WTC11 (cell line): ENCODE data around the gene SPEM3. TPM values are rescaled to one million over a fixed set of nuclear protein-coding genes. Genes with fewer than 3 reads are reported as not detected.

Experiments used
- ATAC-seq: fragments of 200-7000 bp; cut with Tn5 transposase; 2 replicates; pipeline ENCODE4 v1.10.0; 2021; ENCODE audit warnings: mild to moderate bottlenecking, moderate library complexity
- CTCF ChIA-PET: fragments of 300-600 bp; sonication (Branson Sonifier 250); formaldehyde crosslinking; loops from one replicate; lab custom pipeline; 2021; ENCODE audit warnings: antibody characterized with exemption; lab: Charles Lee
- POLR2A ChIA-PET: fragments of 350-600 bp; sonication (Branson Sonifier 250); formaldehyde crosslinking; loops from one replicate; lab custom pipeline; 2021; ENCODE audit warnings: antibody characterized with exemption; lab: Charles Lee
- DNase-seq: peaks from one replicate; pipeline ENCODE4 v3.0.0; 2021; ENCODE audit warnings: low spot score
- H3K27ac Mint-ChIP-seq: 2 replicates; pipeline ENCODE4 v1.8.0; 2021; ENCODE audit warnings: mixed read lengths
- H3K27me3 Mint-ChIP-seq: 2 replicates; pipeline ENCODE4 v1.8.0; 2021; ENCODE audit warnings: low read depth, mild to moderate bottlenecking, moderate library complexity, mixed read lengths
- H3K36me3 Mint-ChIP-seq: 2 replicates; pipeline ENCODE4 v1.8.0; 2021; ENCODE audit warnings: mixed read lengths
- H3K4me1 Mint-ChIP-seq: 2 replicates; pipeline ENCODE4 v1.8.0; 2022; ENCODE audit warnings: mixed read lengths
- H3K4me3 Mint-ChIP-seq: 2 replicates; pipeline ENCODE4 v1.8.0; 2021; ENCODE audit warnings: mild to moderate bottlenecking, moderate library complexity, mixed read lengths
- H3K9me3 Mint-ChIP-seq: 2 replicates; pipeline ENCODE4 v1.8.0; 2021; ENCODE audit warnings: mixed read lengths
- CDX4 ChIP-seq: fragments of 250-450 bp; sonication (Bioruptor Pico); IDR thresholded peaks from 2 replicates; pipeline ENCODE4 v1.9.0; 2021; ENCODE audit warnings: moderate library complexity, mild to moderate bottlenecking, inconsistent platforms, borderline replicate concordance
- GRHL2 ChIP-seq: fragments of 250-450 bp; sonication (Bioruptor Pico); IDR thresholded peaks from 2 replicates; pipeline ENCODE4 v1.8.0; 2022; ENCODE audit warnings: mild to moderate bottlenecking, moderate library complexity; ENCODE audit not compliant: insufficient replicate concordance, severe bottlenecking
- TEAD1 ChIP-seq: sonication (generic); formaldehyde crosslinking; IDR thresholded peaks from 2 replicates; pipeline ENCODE4 v1.8.0; 2022; ENCODE audit warnings: mild to moderate bottlenecking, missing genetic modification reagents
- TP53 ChIP-seq: sonication (generic); formaldehyde crosslinking; IDR thresholded peaks from 2 replicates; pipeline ENCODE4 v1.8.1; 2023; ENCODE audit warnings: mild to moderate bottlenecking, missing genetic modification reagents
- USF1 ChIP-seq: sonication (generic); formaldehyde crosslinking; IDR thresholded peaks from 2 replicates; pipeline ENCODE4 v1.8.0; 2022; ENCODE audit warnings: mild to moderate bottlenecking, missing genetic modification reagents
- ZBTB21 ChIP-seq: sonication (generic); formaldehyde crosslinking; IDR thresholded peaks from 2 replicates; pipeline ENCODE4 v1.8.1; 2023; ENCODE audit warnings: mild to moderate bottlenecking, missing genetic modification reagents, borderline replicate concordance
- ZNF121 ChIP-seq: sonication (generic); formaldehyde crosslinking; IDR thresholded peaks from 2 replicates; pipeline ENCODE4 v1.8.0; 2023; ENCODE audit warnings: missing genetic modification reagents
- ZNF263 ChIP-seq: sonication (generic); formaldehyde crosslinking; IDR thresholded peaks from 2 replicates; pipeline ENCODE4 v1.8.1; 2022; ENCODE audit warnings: low read depth, mild to moderate bottlenecking, moderate library complexity, missing genetic modification reagents
- ZNF423 ChIP-seq: fragments of 250-450 bp; sonication (Bioruptor Pico); IDR thresholded peaks from 2 replicates; pipeline ENCODE4 v2.1.2; 2022; ENCODE audit warnings: mild to moderate bottlenecking, moderate library complexity
- ZNF532 ChIP-seq: fragments of 250-450 bp; sonication (Bioruptor Pico); IDR thresholded peaks from 2 replicates; pipeline ENCODE4 v1.9.0; 2021; ENCODE audit warnings: mild to moderate bottlenecking, borderline replicate concordance
- ZNF671 ChIP-seq: fragments of 250-450 bp; sonication (Bioruptor Pico); IDR thresholded peaks from 2 replicates; pipeline ENCODE4 v1.8.0; 2021; ENCODE audit warnings: mild to moderate bottlenecking
- total RNA-seq: library from RNA; stranded (reverse); gene quantifications from 3 replicates; pipeline ENCODE4 v1.2.3, GENCODE V29; 2021
- TF ChIP-seq, protein P1 (sequence below): sonication (generic); formaldehyde crosslinking; IDR thresholded peaks from 2 replicates; pipeline ENCODE4 v1.8.1; 2023; ENCODE audit warnings: mild to moderate bottlenecking, moderate library complexity, missing genetic modification reagents
- TF ChIP-seq, protein P2 (sequence below): fragments of 200-600 bp; IDR thresholded peaks from 2 replicates; pipeline ENCODE4 v1.8.0; 2022; ENCODE audit warnings: antibody characterized with exemption

The SPEM3 gene
- total RNA-seq, 1 experiment from 2014 or later = not detected

GRCh38 chr17:7380855-7381683 is 47.6 kb upstream of the SPEM3 start, which contains the start of gene TNK1 (continued):
- TF ChIP-seq, protein P1, sequence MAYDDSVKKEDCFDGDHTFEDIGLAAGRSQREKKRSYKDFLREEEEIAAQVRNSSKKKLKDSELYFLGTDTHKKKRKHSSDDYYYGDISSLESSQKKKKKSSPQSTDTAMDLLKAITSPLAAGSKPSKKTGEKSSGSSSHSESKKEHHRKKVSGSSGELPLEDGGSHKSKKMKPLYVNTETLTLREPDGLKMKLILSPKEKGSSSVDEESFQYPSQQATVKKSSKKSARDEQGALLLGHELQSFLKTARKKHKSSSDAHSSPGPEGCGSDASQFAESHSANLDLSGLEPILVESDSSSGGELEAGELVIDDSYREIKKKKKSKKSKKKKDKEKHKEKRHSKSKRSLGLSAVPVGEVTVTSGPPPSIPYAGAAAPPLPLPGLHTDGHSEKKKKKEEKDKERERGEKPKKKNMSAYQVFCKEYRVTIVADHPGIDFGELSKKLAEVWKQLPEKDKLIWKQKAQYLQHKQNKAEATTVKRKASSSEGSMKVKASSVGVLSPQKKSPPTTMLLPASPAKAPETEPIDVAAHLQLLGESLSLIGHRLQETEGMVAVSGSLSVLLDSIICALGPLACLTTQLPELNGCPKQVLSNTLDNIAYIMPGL (CRISPR knock-in tag) = peak; percentile 52; the same call in 1 of the 2 replicates
- peak; percentile 16; the same call in 1 of the 2 replicates for TF ChIP-seq USF1 (CRISPR knock-in tag)
- TF ChIP-seq ZNF423 (CRISPR knock-in tag) = 0 out of 2 replicates have a peak, but pooled peaks have one; percentile 22
- TF ChIP-seq, all 79 proteins: peak for 8

DNA sequence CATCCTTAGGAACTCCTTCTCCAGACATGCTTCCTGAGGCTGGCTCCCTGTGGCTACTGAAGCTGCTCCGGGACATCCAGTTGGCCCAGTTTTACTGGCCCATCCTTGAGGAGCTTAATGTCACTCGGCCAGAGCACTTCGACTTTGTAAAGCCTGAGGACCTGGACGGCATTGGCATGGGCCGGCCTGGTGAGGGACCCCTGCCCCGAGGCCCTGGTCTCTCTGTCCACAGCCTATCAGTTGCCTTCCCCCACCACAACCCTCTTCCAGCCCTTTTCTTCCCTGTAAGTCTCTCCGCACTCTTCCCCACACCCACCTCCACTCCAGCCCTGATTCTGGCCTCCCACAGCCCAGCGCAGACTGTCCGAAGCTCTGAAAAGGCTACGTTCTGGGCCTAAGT is 45.8 kb upstream of the SPEM3 start:
- H3K36me3 Mint-ChIP-seq = no peaks in the 10 kb centered on the region; the same call in none of the 2 replicates
- H3K4me3 Mint-ChIP-seq = no peak overlapping the region
- peaks cover 26% of the 10 kb centered on the region for H3K4me1 Mint-ChIP-seq
- ChIA-PET CTCF (interaction anchor here (0.5 to 1.6 kb wide), 2 partner anchors 15 to 480 kb away, joined by 5 to 6 read pairs; no protein-coding TSS in a partner anchor), POLR2A (no interaction called here)
- ATAC-seq (no peak), DNase-seq (no peak)
- peaks cover 8% of the 10 kb centered on the region for H3K9me3 Mint-ChIP-seq
- TF ChIP-seq ZBTB21 (CRISPR knock-in tag) (no peak), TP53 (no peak), ZNF121 (CRISPR knock-in tag) (no peak), GRHL2 (CRISPR knock-in tag) (no peak), CDX4 (CRISPR knock-in tag) (no peak), ZNF671 (no peak), ZNF532 (CRISPR knock-in tag) (no peak), TEAD1 (CRISPR knock-in tag) (no peak), ZNF263 (CRISPR knock-in tag) (no peak)
- TF ChIP-seq, protein P2, sequence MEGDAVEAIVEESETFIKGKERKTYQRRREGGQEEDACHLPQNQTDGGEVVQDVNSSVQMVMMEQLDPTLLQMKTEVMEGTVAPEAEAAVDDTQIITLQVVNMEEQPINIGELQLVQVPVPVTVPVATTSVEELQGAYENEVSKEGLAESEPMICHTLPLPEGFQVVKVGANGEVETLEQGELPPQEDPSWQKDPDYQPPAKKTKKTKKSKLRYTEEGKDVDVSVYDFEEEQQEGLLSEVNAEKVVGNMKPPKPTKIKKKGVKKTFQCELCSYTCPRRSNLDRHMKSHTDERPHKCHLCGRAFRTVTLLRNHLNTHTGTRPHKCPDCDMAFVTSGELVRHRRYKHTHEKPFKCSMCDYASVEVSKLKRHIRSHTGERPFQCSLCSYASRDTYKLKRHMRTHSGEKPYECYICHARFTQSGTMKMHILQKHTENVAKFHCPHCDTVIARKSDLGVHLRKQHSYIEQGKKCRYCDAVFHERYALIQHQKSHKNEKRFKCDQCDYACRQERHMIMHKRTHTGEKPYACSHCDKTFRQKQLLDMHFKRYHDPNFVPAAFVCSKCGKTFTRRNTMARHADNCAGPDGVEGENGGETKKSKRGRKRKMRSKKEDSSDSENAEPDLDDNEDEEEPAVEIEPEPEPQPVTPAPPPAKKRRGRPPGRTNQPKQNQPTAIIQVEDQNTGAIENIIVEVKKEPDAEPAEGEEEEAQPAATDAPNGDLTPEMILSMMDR = no peak
- H3K27ac Mint-ChIP-seq = no peak overlapping the region
- peaks cover 48% of the 10 kb centered on the region for H3K27me3 Mint-ChIP-seq
